AG09319 (cell line): ENCODE data around the gene TLCD1.
A peak's percentile ranks its signal among the peaks of the same experiment; 100 is the strongest.

Experiments used
- DNase-seq: peaks from one replicate; pipeline ENCODE4 v3.0.0-alpha.2; 2010; ENCODE audit warnings: low read depth; ENCODE audit errors: extremely low read depth
- CTCF ChIP-seq: IDR thresholded peaks from 2 replicates; pipeline ENCODE4 v1.5.1; 2011; ENCODE audit warnings: low read depth, mild to moderate bottlenecking, inconsistent platforms, low read length, moderate library complexity

The TLCD1 gene

DNA sequence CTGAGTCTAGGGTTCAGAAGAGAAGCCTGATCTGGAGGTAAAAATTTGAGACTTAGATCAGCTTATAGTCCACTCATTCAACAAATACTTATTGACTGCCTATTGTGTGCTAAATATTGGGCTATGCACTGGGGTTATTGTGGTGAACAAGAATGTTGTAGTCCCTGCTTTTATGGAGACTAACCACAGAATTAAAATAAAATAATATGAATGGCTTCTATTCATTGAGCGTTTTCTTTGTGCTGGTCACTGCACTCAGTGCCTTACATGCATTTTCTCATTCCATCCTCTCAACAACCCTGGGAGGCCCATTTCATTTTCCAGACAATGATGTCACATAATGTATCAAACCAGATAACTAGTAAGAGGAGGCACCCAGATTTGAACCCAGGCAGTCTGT, 7.3 kb upstream of the TLCD1 start:
- TF ChIP-seq CTCF: no peak
- no peak for DNase-seq

- TF ChIP-seq CTCF: no peak
- no peak for DNase-seq
Measured at GRCh38 chr17:28729950-28730330, 3.9 kb upstream of the TLCD1 start.

DNA sequence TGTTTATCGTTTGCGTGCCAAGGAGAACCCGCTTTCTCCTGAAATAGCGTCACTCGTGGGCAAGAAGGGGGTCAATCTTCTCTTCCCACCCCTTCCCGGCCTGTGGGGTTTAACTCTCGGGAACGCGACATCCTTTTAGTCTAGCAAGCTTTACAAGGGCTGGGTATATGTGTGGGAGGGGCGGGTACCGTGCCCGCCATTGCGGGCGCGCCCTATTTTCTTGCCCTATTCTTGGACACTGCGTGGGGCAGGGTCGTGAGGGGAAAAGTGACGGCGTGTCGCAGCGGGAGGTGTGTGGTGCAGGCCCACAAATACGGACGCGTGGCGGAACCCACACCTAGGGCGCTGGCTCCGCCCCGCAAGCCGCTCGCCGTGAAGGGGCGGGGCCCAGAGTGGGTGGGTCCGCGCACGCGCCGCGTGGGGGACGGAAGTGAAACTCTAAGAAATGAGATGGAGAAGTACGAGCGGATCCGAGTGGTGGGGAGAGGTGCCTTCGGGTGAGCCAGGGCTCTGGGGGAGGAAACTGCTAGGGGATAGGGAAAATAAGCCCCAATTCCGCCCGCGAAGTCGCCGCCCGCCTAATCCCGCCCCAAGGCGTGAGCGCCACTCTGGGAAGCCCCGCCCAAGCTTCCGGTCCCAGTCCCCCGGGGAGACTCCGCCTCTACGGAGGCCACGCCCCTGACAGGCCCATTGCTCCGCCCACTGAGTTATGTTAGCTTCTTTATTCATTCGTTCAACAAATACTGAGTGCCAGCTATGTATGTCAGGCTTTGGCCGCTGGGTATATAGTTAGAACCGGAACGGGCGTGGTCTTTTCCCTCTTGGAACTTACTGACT, 2.5 kb upstream of the TLCD1 start, which contains the start of gene NEK8:
Gene NEK8 (plus strand): TSS at position 425 of the 837 bp plus-strand sequence. CDS start 26 bp downstream, at position 451.
- no peak; the same call in 1 of the 2 replicates for TF ChIP-seq CTCF
- peak; percentile 75 for DNase-seq

DNA sequence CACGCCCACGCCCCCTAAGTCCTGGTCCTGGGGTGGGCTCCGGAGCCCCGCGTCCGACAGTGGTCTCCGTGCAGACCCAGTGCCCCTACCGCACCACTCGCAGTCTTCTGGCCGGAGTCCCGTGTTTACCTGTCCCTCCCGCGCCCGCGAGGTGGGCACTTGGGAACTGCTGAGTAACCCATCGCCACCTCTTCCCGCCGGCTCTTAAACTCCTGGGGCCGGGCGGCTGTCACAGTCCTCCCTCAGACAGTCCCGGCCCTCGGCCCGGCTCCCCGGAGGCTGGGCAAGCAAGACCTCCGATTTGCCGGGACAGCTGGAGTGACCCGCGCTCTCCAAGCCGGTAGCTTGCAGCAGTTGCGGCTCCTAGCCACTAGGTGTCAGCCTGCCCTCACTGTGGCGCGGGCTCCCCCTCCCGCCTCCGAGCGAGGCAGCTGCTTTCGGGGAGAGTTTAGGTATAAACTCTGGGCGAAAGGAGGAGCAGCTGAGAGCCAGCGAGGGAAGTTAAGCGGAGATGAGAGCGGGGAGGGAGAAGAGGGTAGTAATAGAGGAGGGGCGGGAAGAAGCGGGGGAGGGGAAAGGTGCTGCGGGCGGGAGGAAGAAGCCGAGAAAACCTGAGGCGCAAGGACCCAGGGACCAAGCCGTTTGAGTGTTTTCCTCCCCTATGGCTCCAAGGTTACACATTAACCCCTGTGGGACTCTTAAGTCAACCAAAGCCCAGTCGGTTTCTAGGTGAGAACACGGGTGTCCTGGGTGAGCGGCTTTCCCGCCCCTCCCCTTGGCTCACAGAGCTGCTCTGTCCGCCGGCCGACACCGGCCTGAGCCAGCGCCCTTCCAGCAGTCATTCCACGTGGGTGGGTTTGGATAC, 826 bp upstream of the TLCD1 start:
- peak; percentile 85 for DNase-seq
- TF ChIP-seq CTCF: peak; percentile 98

- DNase-seq: no peak
- no peak for TF ChIP-seq CTCF
Measured at GRCh38 chr17:28725660-28726225, 290 bp downstream of the TLCD1 start.

DNA sequence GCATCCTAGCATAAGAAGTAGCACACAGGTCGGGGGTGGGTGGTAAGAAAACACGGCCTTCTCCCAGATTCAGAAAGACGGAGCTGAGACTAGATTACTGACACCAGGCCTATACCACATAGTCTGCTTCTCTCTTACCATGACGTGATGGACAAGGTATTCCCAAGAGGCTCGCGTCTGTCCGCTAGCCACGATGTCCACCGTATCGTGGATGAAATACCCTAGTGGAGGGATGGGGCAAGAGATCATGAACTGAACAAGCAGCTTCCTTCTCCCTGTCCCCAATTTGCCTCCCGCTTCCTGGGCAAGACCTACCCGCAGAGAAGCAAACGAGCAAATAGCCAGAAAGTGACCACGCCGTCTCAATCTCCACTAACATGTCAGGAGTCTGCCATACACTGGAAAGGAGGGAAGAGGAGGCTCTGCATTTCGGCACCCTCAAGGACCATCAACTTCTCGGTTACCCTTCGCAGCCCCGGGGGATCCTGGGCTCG, 820 bp downstream of the TLCD1 start:
- no peak for TF ChIP-seq CTCF
- DNase-seq: no peak
